Gastroesophageal sphincter (tissue), 3 donors: ENCODE data around the gene TMEM168.

Source experiments
- CTCF ChIP-seq, 4 experiments: fragments of 200-600 bp in 2 of 4; fragments of 450-650 bp in 2 of 4; sonication (generic) in 1 of 4; IDR thresholded peaks; one replicate each; pipeline ENCODE4 v1.5.1; 2017 to 2019; ENCODE audit warnings: antibody characterized with exemption in 4 of 4, mild to moderate bottlenecking in 2 of 4, moderate library complexity in 2 of 4
- POLR2A ChIP-seq, 2 donors: fragments of 450-650 bp; IDR thresholded peaks; one replicate each; pipeline ENCODE4 v1.6.1; 2017; ENCODE audit warnings: antibody characterized with exemption in 2 of 2, mild to moderate bottlenecking in 2 of 2, moderate library complexity in 1 of 2
- POLR2AphosphoS5 ChIP-seq: sonication (generic); formaldehyde crosslinking; IDR thresholded peaks from one replicate; pipeline ENCODE4 v1.6.1; 2017; ENCODE audit warnings: antibody characterized with exemption

DNA sequence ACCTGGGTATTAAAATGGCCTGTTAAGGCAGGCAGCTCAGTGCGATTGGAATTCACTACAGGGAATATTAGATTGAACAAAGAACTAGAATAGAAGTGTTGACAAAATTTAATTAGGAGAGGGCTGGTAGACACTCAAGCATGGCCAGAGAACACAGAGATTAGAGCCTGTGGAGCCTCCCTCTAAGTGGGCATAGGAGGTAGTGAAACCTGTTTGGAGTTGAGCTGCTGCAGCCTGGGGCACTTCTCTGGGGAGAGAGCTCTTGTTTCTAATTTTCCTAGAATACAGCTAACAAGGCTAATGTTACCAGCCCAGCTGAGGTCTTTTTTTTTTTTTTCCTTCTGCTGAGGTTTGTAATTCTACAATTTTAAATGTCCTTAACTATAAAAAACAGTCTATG lies 46.4 kb downstream of the TMEM168 start:
- TF ChIP-seq CTCF (IDR thresholded peaks at IDR 0.05): no peak
- no peak for TF ChIP-seq POLR2AphosphoS5
- TF ChIP-seq POLR2A (IDR thresholded peaks at IDR 0.05): no peak
